Skeletal muscle cell (primary cell): ENCODE results near the gene TEAD4.

Experiments used
- DNase-seq: peaks from one replicate; pipeline ENCODE4 v3.0.0-alpha.2; 2010; ENCODE audit warnings: low read depth
- H3K4me3 ChIP-seq: 2 replicates; pipeline ENCODE4 v1.5.1; 2011; ENCODE audit warnings: low read depth, mild to moderate bottlenecking, control low read depth, low read length, moderate library complexity

The TEAD4 gene

DNA sequence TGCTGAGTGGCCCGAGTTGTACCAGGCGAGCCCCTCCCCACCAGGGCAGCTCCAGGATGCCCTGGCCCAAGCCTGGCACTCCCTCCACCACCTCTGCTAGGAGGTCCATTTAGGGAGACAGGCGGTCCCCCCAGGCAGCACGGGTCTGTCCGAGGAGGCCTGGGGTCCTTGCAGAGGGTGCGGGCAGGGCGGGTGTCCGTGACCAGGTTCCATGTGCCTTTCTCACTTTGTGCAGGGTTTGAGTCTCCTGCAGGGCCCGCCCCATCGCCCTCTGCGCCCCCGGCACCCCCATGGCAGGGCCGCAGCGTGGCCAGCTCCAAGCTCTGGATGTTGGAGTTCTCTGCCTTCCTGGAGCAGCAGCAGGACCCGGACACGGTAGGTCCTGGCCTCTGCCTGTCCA lies 61.2 kb downstream of the TEAD4 start:
- DNase-seq = no peak

DNA sequence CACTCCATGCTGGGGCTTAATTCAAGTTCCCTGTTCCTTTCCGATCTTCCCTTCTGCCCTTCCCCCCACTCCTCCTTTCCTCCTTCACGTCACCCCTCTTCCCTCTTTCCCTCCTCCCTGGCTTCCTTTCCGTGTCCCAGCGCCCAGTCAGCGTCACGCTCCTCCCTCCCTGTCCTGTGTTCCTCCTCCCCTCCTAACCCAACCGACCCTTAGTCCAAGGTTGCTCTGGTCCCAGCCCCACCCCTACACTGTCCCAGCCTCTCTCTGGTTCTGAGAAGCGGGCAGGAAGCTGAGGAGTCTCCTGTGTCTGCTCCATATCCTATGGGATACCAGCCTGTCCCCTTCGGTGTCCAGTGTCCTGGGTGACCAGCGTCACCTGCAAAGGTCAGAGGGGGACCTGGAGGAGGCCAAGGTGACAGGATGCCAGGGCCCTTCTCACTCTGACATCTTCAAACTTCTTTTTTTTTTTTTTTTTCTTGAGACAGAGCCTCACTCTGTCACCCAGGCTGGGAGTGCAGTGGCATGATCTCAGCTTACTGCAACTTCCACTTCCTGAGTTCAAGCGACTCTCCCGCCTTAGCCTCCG lies 61.7 kb downstream of the TEAD4 start:
- no peak overlapping the region for H3K4me3 ChIP-seq
- no peak for DNase-seq

More for the DNA sequence above, 61.2 kb downstream of the TEAD4 start:
- no peak overlapping the region for H3K4me3 ChIP-seq

DNA sequence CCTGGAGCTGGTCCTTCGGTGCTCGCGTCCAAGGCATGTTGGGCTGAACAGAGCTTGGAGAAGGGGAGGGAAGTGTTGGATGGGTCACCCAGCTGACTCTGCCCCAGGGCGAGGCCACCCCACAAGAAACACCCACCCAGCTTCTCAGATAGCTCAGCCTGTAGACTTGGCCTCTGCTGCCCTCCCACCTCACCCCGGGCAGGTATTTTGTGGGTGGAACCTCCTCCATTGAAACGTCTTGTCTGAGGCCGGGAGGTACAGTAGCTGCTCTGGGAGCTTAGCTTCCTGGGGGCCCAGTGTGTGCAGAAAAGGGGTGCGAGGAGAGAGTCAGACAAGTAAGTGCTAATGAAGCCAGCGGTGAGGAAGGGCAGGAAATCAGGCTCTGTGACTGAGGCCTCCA lies 63.2 kb downstream of the TEAD4 start:
- DNase-seq = no peak

DNA sequence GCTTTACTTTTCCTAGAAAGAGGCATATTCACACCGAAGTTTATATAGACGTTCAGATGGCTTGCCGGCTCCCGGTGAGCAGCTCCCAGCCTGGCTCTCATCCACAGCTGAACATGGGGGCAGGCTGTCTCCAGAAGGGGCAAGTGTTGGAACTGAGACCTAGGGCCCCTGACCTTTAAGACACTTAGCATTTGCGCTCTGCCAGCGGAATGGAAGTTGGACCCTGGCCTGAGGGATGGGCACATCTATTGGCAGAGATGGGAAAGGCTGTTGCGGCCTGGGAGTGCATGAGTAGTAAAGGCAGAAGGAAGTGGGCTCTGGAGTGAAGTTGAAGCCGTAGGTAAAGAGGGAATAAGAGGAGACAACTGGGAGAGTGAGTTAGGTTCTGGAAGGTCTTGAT lies 63.8 kb downstream of the TEAD4 start:
- DNase-seq = no peak

More for the DNA sequence above, 63.2 kb downstream of the TEAD4 start:
- no peak overlapping the region for H3K4me3 ChIP-seq

DNA sequence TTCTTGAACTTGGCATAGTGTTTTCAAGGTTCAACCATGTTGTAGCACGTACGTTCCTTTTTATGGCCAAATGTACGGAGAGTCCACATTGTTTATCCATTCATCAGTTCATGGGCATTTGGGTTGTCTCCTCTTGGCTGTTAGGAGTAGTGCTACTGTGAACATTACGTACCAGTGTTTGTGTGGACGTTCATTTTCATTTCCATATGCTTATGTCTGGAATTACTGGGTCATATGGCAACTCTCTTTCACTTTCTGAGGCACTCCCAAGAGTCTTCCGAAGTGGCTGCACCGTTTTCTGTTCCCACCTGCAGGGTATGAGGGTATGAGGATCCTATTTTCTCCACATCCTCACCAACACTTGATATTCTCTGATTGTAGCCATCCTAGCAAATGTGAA lies 68.9 kb downstream of the TEAD4 start:
- DNase-seq = no peak

More for the DNA sequence above, 63.8 kb downstream of the TEAD4 start:
- H3K4me3 ChIP-seq = no peak overlapping the region

DNA sequence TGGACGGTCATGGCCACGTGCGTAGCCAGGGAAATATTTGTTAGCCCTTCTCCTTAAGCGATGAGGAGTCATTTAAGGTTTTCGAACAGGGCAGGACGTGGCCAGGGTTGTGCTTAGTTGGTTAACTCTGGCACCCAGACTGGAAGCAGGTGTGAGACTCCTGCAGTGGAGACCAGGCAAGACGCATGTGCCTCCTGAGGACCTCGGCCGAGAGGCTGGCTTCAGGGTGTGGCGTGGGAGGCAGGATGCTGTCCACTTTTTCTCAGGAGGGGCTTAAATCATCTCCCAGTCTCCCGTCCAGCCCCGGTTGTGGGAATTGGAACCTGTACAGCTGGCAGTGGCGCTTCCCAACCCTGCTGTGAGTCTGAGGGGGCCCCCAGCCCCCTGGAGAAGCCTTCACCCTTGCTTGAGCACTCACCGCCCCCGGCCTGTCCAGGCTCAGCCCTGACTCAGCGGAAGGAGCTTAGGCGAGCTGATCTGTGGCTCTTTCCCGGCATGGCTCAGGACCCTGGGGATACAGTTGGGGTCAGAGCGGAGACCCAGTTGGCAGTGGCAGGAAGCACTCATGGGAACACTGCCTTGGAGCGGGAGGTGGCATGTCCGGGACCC lies 71.7 kb downstream of the TEAD4 start:
- DNase-seq = no peak
- no peak overlapping the region for H3K4me3 ChIP-seq

More for the DNA sequence above, 68.9 kb downstream of the TEAD4 start:
- no peak overlapping the region for H3K4me3 ChIP-seq

DNA sequence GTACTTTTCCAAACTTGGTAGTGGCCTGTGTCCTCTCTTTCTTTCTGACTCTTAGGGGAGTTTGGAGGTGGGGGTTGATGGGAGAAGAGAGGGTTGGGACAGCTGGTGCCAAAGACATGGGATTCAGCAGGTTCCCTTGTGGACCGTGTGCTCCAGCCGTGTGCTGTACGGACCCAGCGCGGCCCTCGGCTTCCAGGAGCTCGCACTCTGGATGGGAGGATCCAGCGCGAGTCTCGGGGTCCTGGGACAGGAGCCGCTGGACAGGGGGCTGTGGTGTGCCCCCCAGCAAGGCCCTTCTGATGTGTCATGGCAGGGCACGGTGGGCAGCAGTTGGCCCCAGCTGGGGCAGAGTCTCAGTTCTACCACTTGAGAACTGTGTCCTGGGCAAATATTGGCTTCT lies 73.0 kb downstream of the TEAD4 start:
- DNase-seq = no peak
- no peak overlapping the region for H3K4me3 ChIP-seq

DNA sequence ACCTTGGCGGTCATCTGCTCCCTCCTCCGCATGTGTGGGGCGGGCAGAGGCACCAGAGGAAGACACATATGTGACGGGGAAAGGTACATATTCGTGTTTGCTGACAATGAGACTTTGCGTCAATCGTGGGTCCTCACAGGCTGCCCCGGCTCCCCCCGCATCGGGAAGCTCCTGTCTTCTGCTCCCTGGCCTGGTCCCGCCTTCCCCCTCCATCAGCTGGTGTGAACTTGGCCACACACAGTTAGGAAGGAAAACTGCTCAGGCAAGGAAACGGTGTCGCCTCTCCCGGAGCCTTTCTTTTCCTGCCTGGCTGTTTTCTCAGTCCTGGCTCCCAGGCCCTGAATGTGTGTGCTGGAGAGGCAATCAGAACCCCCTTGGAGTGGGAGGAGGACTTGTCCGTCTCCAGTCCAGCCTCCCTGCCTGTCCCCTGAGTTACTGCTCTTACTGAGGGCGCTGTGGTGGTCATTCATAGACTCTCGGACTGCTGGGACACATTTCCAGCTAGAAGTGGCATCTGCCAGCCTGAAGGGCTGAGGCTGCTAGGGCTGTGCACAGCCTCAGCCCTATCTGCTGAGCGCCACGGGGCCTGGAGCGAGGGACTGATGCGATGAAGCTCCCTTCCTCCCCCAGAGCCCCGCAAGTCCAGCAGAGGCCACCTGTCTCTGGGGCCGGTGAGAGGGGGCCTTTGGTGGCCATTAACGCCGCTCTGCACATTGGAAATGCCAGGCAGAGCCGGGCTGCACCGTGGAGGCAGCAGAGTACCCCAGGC lies 73.8 kb downstream of the TEAD4 start:
- no peak for DNase-seq

DNA sequence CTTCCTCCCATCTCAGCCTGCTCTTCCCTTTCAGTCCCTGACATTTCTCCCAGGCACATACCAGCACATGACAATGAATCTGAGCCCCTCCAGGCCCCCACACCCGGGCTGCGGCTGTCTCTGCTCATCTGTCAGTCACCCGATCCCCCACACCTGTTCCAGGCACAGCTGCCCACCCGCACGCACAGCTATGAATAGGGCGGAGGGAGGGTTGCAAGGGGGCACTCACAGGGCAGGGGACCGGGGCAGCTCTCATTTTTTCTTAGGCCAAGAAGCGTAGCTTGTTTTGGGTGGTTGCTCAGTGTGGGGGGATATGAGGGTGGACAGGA lies 74.3 kb downstream of the TEAD4 start:
- DNase-seq = peak; percentile 49
- no peak overlapping the region for H3K4me3 ChIP-seq

More for the DNA sequence above, 73.8 kb downstream of the TEAD4 start:
- no peak overlapping the region for H3K4me3 ChIP-seq

DNA sequence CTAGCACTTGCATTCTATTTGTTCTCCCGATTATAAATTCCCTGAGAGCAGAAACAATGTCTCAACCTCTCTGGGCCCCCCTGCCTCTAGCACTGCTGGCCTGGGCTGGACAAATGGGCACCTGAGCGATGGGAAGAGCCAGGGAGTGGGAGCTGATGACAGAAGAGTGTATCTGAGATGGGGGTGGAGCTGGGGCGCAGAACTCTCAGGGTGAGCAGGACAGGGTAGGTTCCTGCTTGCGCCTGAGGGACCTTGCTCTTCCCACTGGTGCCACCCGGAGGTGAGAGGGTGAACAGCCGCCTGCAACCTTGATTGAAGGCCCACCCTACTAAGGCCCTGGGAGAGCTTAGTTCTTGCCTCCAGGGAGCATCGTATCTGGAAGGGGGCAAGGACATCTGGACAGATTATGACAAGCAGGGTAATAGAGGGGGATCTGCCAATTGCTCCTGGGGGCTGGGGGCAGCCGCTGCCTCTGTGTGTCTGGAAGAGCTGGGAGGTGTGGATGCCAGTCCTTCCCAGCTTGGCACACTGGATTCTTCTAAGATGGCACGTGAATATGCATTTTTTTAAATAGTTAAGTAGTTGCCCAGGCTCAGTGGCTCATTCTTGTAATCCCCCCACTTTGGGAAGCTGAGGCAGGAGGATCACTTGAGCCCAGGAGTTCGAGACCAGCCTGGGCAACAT lies 75.0 kb downstream of the TEAD4 start:
- peak; percentile 42 for DNase-seq
- no peak overlapping the region for H3K4me3 ChIP-seq

DNA sequence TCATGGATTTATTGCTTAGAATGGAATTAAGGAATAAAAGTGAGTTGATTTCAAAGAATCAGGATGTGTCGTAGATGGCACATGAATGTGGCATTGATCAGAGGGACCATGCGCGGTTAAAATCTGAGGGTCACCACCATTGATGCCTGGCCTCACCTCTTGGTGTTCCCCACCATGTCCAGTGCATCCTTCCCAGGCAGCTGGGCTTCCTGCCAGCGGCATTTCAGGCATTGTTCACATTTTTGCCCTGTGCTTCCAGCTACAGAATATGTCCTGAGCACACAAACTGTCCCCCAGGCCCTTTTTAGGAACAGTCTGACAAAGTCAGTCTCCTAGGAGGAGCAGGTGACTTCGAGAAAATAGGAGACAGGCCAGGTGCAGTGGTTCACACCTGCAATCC lies 76.0 kb downstream of the TEAD4 start:
- DNase-seq = no peak
- H3K4me3 ChIP-seq = no peak overlapping the region

DNA sequence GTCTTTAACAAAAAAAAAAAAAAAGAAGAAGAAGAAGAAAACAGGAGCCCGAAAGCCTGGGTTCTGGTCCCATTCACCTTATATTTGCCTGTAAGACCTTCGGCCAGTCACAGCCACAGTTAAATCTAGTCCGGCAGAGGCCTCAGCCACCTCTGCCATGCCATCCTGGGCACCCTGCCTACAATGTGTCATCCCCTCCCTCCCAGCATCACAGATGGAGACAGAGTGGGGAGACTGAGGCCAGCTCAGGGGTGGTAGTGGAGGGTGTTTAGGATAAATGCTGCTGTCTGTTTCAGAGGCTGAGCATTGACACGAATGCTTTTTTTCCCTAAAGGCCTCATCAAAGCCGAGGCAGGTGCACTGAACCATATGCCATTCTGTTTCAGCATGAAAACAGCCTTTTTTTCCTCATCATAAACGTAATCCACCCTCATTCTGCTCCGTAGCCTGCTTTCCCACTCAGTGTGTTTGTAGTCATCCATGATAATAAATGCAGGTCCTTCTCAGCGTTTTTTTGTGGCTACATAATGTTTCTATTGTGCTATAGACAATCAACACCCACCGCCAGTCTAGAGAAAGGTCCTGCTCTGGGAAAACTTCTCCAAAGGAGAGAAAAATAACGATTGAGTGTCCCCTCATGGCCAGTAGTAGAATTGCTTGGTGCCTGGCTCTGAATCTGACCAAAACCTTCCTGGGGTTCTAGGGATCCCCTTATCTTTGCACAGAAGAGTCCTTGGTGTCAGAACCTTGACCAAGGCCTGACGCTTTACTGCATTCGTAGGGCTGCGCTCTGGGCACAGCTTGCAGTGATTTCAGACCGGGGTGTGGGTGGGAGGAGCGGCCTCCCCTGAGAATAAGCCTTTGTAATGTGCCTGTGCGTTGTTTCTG lies 76.9 kb downstream of the TEAD4 start:
- no peak for DNase-seq

DNA sequence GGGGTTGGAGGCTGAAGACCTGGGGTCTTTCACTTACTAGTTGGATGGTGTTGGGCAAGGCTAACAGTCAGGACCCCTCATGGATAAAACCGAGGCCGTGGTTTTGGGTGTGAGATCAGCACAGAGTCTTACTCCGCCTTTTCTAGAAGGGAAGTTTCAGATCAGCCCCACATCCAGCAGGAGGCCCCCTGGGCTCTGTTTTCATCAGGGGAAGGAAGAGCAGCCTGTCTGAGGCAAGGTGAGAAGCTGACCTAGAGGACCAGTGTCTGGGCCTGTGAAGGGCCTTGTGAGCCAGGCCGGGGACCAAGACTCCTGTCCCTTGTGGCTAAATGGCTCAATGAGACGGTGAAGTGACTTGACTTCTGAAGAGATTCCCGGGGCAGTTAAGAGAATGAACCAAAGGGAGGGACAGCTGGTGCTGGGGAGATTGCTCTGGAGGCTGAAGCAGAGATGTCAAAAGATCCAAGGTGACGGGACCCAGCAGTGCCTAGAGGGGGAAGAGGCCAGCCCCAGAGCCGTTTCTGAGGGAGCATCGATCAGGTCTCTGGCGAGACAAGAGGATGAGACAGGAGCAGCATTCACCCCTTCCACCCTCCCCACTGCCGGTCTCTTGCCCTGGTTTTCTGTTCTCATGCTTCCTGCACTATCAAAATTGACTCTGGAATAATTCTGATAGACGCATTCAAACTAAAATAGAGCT lies 77.9 kb downstream of the TEAD4 start:
- DNase-seq = no peak
- no peak overlapping the region for H3K4me3 ChIP-seq

More for the DNA sequence above, 76.9 kb downstream of the TEAD4 start:
- H3K4me3 ChIP-seq = no peak overlapping the region

DNA sequence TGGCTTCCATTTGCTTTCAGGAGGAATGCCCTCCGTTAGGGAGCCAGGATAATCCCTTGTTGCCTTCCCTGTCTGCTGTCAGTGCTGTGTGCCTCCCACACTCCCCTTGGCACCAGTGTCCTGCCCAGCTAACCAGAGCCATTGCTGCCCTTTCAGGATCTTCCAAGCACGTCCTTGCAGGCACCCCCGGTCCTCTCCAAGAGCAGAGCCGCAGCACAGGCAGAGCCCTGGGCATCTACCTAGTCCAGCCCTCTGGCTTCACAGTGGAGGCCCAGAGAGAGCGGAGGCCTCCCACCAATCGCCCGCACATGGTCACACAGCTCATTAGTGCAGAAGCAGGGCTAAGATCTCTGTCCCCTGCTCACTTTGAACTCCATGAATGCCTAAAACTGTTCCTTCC lies 79.0 kb downstream of the TEAD4 start:
- DNase-seq = no peak
- H3K4me3 ChIP-seq = no peak overlapping the region

DNA sequence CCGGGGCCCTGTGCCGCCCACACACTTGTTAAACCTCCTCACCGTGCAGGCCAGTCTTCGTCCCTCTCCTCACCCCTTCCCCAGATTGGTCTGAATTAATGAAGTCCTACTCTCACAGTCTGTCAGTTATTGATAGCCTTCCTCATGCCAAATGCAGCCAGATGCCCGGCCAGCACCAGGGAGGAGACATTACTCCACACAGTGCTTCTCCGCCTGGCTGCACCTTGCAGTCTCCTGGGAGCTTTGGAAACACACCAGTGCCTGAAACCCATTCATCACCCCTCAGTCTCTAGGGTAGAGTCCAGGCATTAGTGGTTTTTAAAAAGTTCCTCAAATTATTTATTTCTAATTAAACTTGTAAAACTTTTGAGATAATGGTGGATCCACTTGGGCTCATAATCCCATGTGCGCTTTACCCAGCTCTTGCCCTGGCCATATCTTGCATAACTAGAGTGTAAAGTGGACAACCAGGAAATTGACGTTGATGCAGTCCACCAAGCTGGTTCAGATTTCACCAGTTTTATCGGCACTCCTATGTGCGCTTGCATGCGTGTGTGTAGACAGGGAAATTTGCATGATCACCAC lies 79.8 kb downstream of the TEAD4 start:
- no peak for DNase-seq
- H3K4me3 ChIP-seq = no peak overlapping the region

DNA sequence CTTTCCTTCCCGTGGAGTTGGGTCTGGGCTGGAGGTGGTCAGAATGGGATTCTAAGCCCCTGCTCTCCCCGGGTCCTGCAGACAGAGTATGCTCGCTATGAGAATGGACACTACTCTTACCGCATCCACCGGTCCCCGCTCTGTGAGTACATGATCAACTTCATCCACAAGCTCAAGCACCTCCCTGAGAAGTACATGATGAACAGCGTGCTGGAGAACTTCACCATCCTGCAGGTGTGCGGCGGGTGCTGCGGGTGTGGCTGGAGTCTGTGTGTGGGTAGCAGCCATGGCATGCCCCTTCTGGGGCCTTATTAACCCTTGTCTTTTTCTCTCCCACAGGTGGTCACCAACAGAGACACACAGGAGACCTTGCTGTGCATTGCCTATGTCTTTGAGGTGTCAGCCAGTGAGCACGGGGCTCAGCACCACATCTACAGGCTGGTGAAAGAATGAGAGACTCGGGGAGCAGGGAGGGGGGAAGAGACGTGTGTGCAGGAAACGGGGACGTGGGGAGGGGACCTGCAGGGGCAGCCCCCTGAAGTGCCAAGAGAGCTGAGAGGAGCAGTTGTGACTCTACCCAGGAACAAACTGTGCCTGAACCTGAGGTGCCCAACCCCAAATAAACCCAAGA lies 80.9 kb downstream of the TEAD4 start:
- H3K4me3 ChIP-seq = no peak overlapping the region

DNA sequence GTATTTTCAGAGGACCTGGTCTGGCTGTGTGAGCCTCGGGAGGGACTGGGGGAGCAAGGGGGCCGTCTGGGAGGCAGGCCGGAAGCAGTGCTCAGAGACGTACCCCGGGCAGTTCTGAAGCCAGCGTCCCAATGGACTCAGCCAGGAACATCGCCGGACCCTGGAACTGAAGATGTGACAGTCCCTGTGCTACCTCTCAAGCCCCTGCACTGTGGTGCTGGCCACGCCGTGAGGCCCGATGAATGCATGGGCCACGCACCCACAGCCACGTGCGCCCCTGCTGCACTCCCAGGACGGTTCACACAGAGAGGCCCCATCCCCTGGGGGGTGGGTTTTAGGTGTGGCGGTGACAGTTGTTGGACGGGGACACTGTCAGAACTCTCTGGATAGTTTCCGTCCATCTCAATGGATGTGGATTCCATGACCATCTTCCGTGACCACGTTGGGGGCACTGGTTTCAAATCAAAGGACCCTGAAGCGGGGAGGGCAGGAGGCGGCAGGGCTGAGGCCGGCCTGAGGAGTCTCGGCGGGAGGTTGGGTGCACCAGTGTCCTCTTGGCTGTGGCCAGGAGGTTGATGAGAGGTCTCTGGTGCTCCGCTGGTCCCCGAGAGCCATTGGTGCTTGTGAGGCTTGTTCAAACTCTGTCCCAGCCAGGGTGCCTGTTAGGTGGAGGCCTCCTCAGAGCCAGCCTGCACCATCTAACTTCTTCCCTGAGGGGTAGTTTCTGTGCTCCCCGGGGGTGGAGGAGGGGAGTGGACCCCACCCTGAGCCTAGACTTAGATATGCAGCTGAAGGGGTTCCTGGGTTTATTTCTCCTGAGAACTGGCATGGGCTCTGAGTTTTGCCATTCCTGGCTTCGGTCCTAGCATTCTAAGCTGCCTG lies 81.7 kb downstream of the TEAD4 start:
- DNase-seq = no peak
- H3K4me3 ChIP-seq = no peak overlapping the region

More for the DNA sequence above, 80.9 kb downstream of the TEAD4 start:
- no peak for DNase-seq
